Renal pelvis (tissue), 12 donors: Measurements from ENCODE around the gene PTAFR. TPM values are rescaled to one million over a fixed set of nuclear protein-coding genes. Genes with fewer than 3 reads are reported as not detected.

Experiments used
- DNase-seq: peaks from one replicate; pipeline ENCODE4 v3.0.0-alpha.2; 2013
- long read RNA-seq, 16 experiments: transcript quantifications; one replicate each; lab custom pipeline, GENCODE V29; 2026
- polyA plus RNA-seq, 3 donors: library from polyadenylated mRNA; unstranded; fragments of 120-200 nt; gene quantifications; one replicate each; pipeline ENCODE4 v1.2.1, GENCODE V29; 2013; ENCODE audit not compliant: insufficient read length in 3 of 3

Gene PTAFR, protein sequence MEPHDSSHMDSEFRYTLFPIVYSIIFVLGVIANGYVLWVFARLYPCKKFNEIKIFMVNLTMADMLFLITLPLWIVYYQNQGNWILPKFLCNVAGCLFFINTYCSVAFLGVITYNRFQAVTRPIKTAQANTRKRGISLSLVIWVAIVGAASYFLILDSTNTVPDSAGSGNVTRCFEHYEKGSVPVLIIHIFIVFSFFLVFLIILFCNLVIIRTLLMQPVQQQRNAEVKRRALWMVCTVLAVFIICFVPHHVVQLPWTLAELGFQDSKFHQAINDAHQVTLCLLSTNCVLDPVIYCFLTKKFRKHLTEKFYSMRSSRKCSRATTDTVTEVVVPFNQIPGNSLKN
- polyA plus RNA-seq: 1 to 10 TPM; 2.2 to 2.6 (median 2.4) TPM
- long read RNA-seq, donor 1: 0 reads
- long read RNA-seq, donor 2: 0 reads
- long read RNA-seq, donor 3: 0 reads
- long read RNA-seq, donor 4, full-length matches to known transcripts: 4 of 4 reads
- long read RNA-seq, donor 4, partial matches to known transcripts: 0 of 4 reads
- long read RNA-seq, donor 4, other reads (novel, unspliced or antisense): 0 of 4 reads
- long read RNA-seq, donor 5: 0 reads
- long read RNA-seq, donor 6: 0 reads
- long read RNA-seq, donor 7, full-length matches to known transcripts: 2 of 2 reads
- long read RNA-seq, donor 7, partial matches to known transcripts: 0 of 2 reads
- long read RNA-seq, donor 7, other reads (novel, unspliced or antisense): 0 of 2 reads
- long read RNA-seq, donor 8, full-length matches to known transcripts: 1 of 1 reads
- long read RNA-seq, donor 8, partial matches to known transcripts: 0 of 1 reads
- long read RNA-seq, donor 8, other reads (novel, unspliced or antisense): 0 of 1 reads
- long read RNA-seq, donor 9, full-length matches to known transcripts: 1 of 1 reads
- long read RNA-seq, donor 9, partial matches to known transcripts: 0 of 1 reads
- long read RNA-seq, donor 9, other reads (novel, unspliced or antisense): 0 of 1 reads
- long read RNA-seq, donor 10: 0 reads
- long read RNA-seq, donor 11, full-length matches to known transcripts: 1 of 1 reads
- long read RNA-seq, donor 11, partial matches to known transcripts: 0 of 1 reads
- long read RNA-seq, donor 11, other reads (novel, unspliced or antisense): 0 of 1 reads
- long read RNA-seq, donor 12, full-length matches to known transcripts: 4 of 4 reads
- long read RNA-seq, donor 12, partial matches to known transcripts: 0 of 4 reads
- long read RNA-seq, donor 12, other reads (novel, unspliced or antisense): 0 of 4 reads
- long read RNA-seq, donor 13: 0 reads
- long read RNA-seq, donor 14: 0 reads
- long read RNA-seq, donor 15: 0 reads
- long read RNA-seq, donor 16, full-length matches to known transcripts: 1 of 1 reads
- long read RNA-seq, donor 16, partial matches to known transcripts: 0 of 1 reads
- long read RNA-seq, donor 16, other reads (novel, unspliced or antisense): 0 of 1 reads

DNA sequence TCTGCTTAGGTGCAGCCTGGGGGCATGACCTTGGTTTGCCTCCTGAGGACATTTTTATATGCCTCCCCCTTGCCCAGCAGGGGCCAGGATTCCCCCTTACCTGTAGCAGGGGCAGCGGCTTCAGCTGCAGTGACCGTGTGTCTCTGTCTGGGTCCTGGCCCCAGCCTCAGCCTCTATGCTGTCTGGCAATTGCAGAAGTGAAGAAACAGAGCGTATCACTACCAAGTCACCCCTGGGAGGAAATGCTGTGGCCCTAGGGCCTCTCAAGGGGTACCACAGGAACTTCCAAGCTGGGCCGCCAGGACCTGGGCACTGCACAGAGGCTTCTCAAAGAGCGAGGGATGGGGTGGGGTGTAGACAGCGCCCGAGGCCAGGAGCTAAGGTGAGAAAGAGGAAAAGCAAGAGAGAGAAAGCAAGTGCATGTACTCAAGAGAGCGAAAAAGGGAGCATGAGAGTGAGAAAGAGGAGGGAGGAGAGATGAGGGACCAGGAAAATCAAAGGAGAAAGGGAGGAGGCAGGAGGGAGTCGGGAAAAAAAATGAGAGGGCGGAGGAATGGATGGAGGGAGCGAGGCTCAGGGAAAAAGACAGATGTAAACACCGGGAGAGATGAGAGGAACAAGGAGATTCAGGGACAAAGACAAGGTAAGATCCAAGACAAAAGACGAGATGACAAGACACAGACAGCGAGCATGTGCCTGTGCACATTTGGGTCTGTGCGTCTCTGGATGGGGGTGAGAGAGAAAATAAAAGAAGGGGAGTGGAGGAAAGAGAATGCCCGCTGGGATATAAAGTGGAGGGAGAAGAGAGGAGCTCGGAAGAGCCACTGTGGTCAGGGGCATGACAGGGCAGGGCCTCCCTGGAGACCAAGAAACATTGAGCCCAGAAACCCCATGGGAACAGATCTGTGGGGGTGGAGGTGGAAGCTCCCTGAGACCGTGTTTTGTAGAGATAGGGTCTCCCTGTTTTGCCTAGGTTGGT lies at the start of gene PTAFR:
TSS of gene PTAFR (minus strand) at position 199 of the 979 bp plus-strand sequence. CDS start 25,669 bp downstream, outside the sequence.
- no peak for DNase-seq

DNA sequence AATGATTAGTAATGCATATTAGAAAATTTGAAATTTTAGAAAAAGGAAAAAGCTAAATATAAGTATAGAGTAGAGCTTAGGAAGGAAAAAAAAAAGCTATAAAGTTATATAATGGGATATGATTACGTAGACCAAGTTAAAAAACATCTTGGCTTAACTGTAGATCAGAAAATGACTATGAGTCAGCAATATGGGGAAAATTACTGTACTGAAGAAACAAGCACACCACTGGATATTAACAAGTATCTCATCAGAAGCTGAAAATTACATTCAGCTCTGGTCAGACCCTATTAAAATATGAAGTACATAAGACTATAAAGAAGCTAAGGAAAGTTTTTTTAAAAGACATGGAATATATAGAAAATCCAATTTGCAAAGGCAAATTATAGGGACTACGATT lies 36.8 kb upstream of the PTAFR start:
- DNase-seq: no peak

DNA sequence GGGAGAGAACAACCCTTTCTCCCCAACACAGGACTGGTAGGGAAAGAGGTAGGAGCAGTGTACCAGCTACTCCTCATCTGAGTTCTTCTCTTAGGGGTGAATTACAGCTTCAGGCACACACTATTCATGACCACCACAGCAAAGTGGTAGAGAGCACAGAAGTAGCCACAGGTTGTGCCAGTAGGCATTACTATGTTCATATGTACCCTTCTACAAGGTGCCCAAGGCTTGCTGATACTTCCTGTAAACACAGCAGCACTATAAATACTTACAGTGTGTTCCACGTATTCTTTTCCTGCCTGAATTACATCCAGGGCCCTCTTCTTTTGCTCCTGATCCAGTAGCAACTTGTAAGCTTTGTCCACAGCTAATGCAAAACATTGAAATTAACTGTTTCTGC lies 33.2 kb upstream of the PTAFR start:
- no peak for DNase-seq

DNA sequence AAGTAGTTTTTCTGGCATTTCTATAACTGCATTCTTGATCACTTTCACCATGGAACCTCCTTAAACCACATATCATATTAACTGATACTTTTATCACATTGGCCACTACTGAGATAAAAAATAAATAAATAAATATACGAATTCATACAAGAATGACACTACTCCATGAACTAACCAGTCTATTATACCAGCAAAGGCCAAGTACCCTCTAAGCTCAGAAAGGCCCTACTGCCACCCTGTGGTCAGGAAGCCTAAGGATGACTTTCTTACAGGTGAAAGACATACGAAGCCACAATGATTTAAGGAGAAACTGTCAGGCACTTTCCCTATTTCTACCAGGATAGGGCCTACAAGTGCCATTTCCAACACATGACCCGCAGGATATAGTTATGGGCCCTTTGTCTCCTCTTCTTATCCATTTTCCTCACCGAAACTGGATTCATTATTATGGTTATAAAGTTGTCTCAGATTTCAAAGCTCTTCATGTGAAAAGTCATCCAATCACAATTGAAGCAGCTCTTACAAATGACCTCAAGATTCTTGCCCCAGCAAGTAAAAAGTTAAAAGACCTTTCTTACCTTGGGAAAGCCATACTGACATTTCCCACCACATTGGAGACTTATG lies 32.4 kb upstream of the PTAFR start:
- DNase-seq: peak; percentile 49

DNA sequence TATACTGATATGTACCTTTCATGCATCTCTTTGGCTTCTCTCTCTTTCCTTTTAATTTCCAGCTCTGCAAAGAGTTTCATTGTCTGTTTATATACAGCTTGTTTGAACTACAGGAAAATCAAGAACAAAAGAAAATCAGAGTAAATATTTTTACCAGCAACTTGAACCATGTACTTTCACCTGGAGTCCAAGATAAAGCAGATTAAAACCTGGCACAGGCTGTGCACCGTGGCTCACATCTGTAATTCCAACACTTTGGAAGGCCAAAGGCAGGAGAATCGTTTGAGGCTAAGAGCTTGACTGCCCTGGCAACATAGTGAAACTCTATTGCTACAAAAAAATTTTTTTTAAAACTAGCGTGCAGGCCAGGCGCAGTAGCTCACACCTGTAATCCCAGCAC lies 28.8 kb upstream of the PTAFR start:
- DNase-seq: no peak

DNA sequence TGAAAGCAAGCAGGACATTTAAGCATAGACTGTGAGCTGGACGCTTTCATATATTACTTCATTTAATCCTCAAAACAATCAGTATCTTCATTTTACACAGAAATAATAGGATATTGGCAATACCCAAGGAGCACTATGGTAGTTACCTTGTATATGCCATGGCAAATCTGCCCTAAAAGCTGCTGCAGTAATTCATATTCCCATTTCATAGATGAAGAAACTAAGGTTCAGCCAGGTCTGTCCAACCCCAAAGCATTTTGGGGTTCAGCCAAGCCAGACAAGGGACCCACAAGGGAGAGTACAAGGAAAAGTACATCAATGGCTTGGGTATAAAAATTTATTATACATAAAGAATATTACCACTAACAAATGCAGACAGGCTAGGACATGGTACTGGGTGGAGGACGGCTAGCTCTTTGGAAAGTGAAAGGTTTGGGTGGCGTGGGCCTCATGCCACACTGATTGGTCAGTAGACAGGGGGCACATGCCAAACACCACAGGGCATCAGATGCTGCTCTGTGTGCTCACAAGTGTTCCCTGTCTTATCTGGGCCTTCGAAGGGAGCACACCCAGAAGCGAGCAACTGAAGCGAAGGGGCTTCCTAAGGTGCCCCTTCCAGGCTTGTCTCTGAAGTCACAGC lies 23.9 kb upstream of the PTAFR start:
- DNase-seq: no peak

DNA sequence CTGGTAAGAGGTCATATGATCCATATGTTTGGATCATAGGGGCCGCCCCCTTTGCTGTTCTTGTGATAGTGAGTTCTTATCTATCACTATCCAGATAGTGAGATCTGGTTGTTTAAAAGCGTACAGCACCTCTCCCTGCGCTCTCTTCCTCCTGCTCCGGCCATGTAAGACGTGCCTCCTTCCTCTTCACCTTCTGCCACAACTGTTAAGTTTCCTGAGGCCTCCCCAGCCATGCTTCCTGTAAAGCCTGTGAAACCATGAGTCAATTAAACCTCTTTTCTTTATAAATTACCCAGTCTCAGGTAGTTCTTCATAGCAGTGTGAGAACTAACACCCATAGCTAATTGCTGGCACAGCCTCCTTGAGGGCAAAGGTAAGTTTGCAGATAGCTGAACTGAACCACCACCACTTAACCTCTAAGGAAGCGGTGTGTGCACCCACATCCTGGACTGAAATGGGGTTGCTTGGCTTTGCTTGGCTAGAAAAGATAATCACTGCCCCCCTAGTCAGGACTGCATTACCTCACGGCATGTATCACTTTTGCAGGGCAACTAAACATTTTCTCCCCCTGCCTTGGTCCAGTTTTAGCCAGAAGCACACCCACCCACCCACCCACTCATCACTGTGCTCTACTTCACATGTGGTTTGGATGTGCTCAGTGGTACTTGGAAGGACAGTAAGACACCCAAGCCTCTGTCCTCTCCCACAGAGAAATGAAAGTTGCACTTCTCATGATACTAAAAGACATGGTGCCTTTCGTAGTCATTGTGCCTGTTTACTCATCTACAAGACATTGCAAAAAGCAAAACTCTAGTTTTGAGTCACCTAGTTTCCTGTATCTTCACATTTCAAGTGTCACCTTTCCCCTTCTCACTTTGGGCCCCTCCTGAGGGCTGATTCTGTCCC lies 23.1 kb upstream of the PTAFR start:
- DNase-seq: no peak

DNA sequence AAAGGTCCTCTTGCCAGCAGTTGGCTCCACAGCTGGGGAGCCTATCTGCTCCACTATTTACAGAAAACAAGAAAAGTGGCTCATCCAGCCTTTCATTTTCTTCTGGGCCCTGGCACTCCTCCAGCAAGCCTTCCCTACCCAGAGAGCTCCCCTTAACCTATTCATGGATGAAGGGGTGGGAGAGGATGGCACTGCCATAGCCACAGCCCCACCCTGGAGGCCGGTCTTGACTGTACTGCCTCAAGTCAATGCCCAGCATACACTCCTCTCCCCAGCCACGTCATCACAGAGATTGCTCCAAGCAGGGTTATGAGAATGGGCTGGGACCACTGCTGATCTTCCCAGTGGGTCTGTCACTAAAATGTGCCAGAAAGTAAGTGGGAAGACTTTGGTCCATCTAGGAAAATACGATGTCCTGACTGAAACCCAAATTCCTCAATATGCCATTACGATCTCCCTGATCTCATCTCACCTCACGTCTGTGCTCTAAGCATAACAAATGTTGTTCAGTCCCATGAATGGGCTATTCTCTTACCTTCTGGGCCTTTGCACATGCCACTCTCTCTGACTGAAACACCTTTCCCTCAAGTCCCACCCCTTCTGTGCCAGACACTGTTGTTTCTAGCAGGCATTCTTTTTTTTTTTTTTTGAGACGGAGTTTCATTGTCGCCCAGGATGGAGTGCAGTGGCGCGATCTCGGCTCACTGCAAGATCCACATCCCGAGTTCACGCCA lies 21.4 kb upstream of the PTAFR start:
- DNase-seq: no peak

DNA sequence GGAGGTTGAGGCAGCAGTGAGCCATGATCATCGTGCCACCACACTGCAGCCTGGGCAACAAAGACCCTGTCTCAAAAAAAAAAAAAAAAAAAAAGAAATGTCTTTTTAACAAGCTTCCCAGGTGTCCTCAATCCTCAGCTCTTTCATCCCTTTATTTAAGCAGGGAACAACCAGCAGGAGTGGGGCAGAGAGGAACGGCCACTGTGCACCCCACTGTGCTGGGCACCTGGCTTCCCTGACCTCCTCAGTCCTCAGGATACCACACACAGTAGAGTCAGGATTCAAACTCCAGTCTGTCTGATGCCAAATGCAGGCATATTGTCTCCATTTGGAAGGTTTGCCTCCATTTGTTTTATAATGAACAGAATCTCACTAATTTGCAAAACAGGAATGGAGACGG lies 19.8 kb upstream of the PTAFR start:
- no peak for DNase-seq

DNA sequence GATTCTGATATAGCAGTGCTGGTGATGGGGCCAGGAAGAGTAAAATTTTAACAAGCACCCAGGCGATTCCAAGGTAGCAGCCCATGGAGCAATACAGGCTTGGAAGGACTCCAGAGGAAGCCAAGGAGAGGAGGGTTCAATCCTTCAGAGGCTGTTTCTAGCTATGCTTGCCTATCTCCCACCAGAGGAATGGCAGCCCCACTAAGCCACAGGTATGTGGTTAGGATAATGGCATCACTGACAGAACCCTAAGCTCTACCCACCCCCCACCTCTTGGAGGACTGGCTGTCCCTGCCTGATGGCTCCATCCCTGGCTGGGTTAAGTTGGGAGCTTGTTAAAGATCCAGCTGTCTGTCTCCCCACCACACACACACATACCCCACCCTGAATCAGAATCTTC lies 19.3 kb upstream of the PTAFR start:
- DNase-seq: no peak

DNA sequence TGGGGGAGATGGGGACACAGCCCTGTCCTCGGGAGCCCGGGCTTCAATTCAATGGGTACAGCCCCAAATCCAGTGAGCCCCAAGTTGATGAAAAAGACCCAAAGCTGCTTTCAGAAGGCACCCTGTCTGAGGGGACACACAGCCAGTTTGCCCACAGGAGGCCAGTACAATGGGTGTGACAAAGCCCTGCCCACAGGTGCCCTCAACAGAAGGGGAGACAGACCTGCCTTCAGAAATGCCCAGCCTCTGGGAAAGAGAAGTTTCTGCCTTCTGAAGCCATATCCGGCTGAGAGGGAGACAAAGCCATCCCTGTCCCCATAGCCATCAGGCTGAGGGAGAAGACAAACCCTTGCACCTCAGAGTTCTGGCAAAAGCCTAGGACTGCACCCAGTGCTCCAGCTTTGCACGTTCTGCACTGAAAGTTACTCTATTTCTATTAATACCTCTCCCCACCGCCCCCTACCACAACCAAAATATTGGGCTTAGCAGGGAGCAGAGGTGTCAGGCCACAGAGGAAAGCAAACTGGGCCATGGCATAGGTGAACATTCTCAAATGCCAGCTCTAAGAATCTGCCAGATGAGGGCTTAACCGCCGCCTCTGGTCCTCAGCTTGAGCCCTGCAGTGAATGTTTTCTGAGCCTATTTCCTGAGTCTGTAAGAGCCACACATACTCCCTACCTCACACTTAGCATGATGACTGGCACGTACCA lies 18.0 kb upstream of the PTAFR start:
- DNase-seq: no peak

DNA sequence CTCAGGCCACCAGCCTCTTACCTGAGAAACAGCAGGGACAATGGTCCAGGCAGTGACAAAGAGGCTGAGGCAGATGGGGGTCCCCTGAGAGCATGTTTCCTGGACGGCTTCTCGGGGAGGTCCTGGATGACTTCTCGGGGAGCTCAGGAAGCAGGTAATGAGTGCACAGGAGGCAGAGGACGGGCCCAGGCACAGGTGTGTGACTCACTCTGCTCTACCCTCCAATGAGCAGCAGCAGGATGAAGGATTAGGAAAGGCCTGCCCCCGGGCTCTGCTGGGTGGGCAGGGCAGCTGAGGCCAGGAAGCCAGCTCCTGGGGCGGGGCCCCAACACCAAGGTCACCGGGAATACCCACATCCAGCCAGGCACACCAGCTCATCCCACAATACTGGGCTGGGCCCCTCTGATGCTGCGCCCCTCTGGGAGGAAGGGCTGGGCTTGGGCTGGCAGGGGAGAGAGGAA lies 17.2 kb upstream of the PTAFR start:
- no peak for DNase-seq

DNA sequence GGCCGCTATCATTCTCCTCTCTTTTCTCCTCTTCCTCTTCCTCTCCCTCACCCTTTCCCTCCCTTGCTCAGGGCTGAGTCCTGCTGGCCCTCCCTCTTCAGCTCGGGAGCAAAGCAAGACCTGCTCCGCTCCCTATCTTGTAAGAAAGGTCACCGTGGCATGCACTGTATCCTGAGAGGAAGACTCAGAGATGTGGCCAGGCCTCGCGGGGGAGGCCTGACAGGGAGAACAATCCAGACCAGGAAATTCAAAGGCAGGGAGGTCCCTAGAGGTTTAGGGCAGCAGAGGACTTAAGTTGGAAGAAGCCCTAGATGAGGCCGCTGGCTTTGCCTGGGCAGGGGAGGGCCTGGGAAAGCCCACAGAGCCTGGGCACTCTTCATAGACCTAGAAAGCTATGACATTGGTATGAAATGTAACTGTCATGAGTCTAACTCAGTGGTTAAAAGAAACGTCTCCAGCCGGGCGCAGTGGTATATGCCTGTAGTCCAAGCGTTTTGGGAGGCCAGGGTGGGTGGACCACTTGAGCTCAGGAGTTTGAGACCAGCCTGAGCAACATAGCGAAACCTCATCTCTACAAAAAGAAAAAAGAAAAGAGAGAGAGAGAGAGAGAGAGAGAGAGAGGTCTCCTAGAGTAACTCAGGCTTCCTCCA lies 14.6 kb upstream of the PTAFR start:
- no peak for DNase-seq

DNA sequence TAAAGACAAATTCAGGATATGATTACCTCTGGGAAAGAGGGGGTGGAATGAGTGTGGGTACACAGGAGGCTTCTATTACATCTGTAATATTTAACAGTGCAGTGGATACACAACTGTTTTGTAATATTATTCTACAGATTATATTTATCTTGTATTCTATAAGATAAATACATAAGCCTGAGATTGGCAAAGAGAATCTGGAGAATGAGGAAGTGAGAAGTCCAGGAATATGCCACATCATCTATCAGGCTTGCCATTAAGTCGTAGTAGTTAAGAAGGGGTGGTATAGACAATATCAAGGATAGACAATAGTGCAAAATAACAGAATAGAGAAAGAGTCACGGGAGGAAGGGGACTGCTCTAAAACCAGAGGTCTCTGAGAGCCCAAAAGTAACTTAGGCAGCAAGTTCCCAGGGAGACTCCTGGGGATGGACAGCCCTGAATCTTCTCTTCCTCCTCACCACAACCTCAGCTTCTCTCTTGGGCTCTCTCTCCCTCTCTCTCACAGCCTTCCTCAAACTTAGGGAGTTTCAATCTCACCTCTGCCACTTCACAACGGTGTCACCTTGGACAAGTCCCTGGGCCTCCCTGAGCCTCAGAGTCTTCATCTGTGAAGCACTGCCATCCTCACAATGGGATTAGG lies 14.0 kb upstream of the PTAFR start:
- DNase-seq: no peak

DNA sequence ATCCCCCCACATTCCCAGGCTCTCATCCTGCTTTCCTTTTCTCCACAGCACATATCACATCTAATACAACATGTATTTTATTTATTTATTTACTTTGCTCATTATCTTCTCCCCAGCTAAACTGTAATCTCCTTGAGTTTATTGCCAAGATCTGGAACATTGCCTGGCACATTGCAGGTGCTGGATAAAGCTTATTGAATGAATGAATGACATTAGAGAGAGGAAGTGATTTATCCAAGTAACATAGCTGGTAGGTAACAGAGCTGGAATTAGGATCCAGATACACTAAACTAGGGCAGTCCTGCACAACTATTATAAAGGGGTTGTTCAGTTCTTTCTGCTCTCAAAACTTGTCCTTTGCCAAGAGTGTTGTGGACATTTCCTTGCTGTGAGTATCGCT lies 8.6 kb upstream of the PTAFR start:
- no peak for DNase-seq
